H9 (cell line): ENCODE results near the gene FAM217A. TPM values are rescaled to one million over a fixed set of nuclear protein-coding genes. Genes with fewer than 3 reads are reported as not detected.

Source experiments
- DNase-seq: peaks from one replicate; pipeline ENCODE4 v3.0.0-alpha.2; 2017
- H2AFZ ChIP-seq: one replicate; pipeline ENCODE4 v1.6.1; 2013; ENCODE audit warnings: mild to moderate bottlenecking, low read length, control low read depth, moderate library complexity
- H2AK5ac ChIP-seq: 2 replicates; pipeline ENCODE4 v1.6.1; 2013; ENCODE audit warnings: low read length, control low read depth, mixed read lengths; ENCODE audit not compliant: insufficient read length
- H2BK120ac ChIP-seq: one replicate; pipeline ENCODE4 v1.6.1; 2013; ENCODE audit warnings: low read depth, mild to moderate bottlenecking, low read length, control low read depth, inconsistent platforms; ENCODE audit not compliant: poor library complexity, severe bottlenecking
- H2BK12ac ChIP-seq: 2 replicates; pipeline ENCODE4 v1.6.1; 2013; ENCODE audit warnings: low read length, control low read depth, mixed read lengths, low read depth; ENCODE audit not compliant: insufficient read length
- H2BK15ac ChIP-seq: 2 replicates; pipeline ENCODE4 v1.6.1; 2013; ENCODE audit warnings: low read depth, low read length, control low read depth
- H2BK20ac ChIP-seq: one replicate; pipeline ENCODE4 v1.6.1; 2013; ENCODE audit warnings: low read depth, mild to moderate bottlenecking, low read length, control low read depth, inconsistent platforms; ENCODE audit not compliant: poor library complexity, severe bottlenecking
- H2BK5ac ChIP-seq: 2 replicates; pipeline ENCODE4 v1.6.1; 2013; ENCODE audit warnings: low read length, control low read depth, mixed read lengths; ENCODE audit not compliant: insufficient read length
- H3K14ac ChIP-seq: 2 replicates; pipeline ENCODE4 v1.6.1; 2013; ENCODE audit warnings: low read length, control low read depth; ENCODE audit not compliant: insufficient read depth
- H3K18ac ChIP-seq: 2 replicates; pipeline ENCODE4 v1.6.1; 2013; ENCODE audit warnings: low read depth, mild to moderate bottlenecking, mixed read lengths, low read length, control low read depth; ENCODE audit not compliant: insufficient read length
- H3K23ac ChIP-seq: 2 replicates; pipeline ENCODE4 v1.6.1; 2013; ENCODE audit warnings: low read length, control low read depth, mixed read lengths, low read depth; ENCODE audit not compliant: insufficient read length
- H3K23me2 ChIP-seq: 2 replicates; pipeline ENCODE4 v1.6.1; 2013; ENCODE audit warnings: low read depth, mild to moderate bottlenecking, mixed read lengths, low read length, control low read depth; ENCODE audit not compliant: insufficient read length, poor library complexity, severe bottlenecking
- H3K27ac ChIP-seq: 2 replicates; pipeline ENCODE4 v1.5.1; 2013; ENCODE audit warnings: low read length, control low read depth, mixed read lengths, low read depth; ENCODE audit not compliant: insufficient read length
- H3K27me3 ChIP-seq: 2 replicates; pipeline ENCODE4 v1.6.1; 2013; ENCODE audit warnings: low read length, control low read depth, inconsistent platforms; ENCODE audit not compliant: insufficient read depth
- H3K4ac ChIP-seq: 2 replicates; pipeline ENCODE4 v1.6.1; 2013; ENCODE audit warnings: low read depth, mild to moderate bottlenecking, control low read depth, inconsistent platforms, low read length, moderate library complexity
- H3K4me1 ChIP-seq: 2 replicates; pipeline ENCODE4 v1.6.1; 2013; ENCODE audit warnings: low read length, control low read depth, inconsistent platforms; ENCODE audit not compliant: insufficient read depth
- H3K4me2 ChIP-seq: 2 replicates; pipeline ENCODE4 v1.6.1; 2013; ENCODE audit warnings: low read length, control low read depth, mixed read lengths; ENCODE audit not compliant: insufficient read length, insufficient read depth
- H3K56ac ChIP-seq: 2 replicates; pipeline ENCODE4 v1.6.1; 2013; ENCODE audit warnings: low read depth, mild to moderate bottlenecking, mixed read lengths, low read length, control low read depth; ENCODE audit not compliant: insufficient read length
- H3K79me1 ChIP-seq: 2 replicates; pipeline ENCODE4 v1.6.1; 2013; ENCODE audit warnings: low read depth, mild to moderate bottlenecking, moderate library complexity, low read length, control low read depth, inconsistent platforms; ENCODE audit not compliant: insufficient read depth, poor library complexity, severe bottlenecking
- H3K79me2 ChIP-seq: 2 replicates; pipeline ENCODE4 v1.6.1; 2013; ENCODE audit warnings: low read length, control low read depth, inconsistent platforms; ENCODE audit not compliant: insufficient read depth
- H3K9ac ChIP-seq: 2 replicates; pipeline ENCODE4 v1.6.1; 2013; ENCODE audit warnings: low read length, control low read depth, mixed read lengths; ENCODE audit not compliant: insufficient read length; ENCODE audit errors: extremely low read depth
- H3K9me3 ChIP-seq: one replicate; pipeline ENCODE4 v1.6.1; 2013; ENCODE audit warnings: low read depth, low read length, inconsistent platforms; ENCODE audit not compliant: control insufficient read depth
- H3T11ph ChIP-seq: one replicate; pipeline ENCODE4 v1.6.1; 2013; ENCODE audit warnings: mild to moderate bottlenecking, low read length, control low read depth, inconsistent platforms
- H4K20me1 ChIP-seq: one replicate; pipeline ENCODE4 v1.6.1; 2013; ENCODE audit not compliant: control insufficient read depth, insufficient read length, insufficient read depth
- H4K5ac ChIP-seq: 2 replicates; pipeline ENCODE4 v1.6.1; 2013; ENCODE audit warnings: low read depth, mild to moderate bottlenecking, mixed read lengths, low read length, control low read depth; ENCODE audit not compliant: insufficient read length
- H4K8ac ChIP-seq: replicated peaks from 2 replicates; pipeline ENCODE4 v1.6.1; 2013; ENCODE audit warnings: low read length, control low read depth, mixed read lengths, low read depth; ENCODE audit not compliant: insufficient read length
- H4K91ac ChIP-seq: 2 replicates; pipeline ENCODE4 v1.6.1; 2013; ENCODE audit warnings: low read depth, mild to moderate bottlenecking, moderate library complexity, mixed read lengths, low read length, control low read depth; ENCODE audit not compliant: insufficient read length
- H3K27ac Mint-ChIP-seq, 3 experiments: 2 replicates in 2 of 3; 3 replicates in 1 of 3; pipeline ENCODE4 v1.8.0; 2020 to 2021; ENCODE audit warnings: mixed read lengths in 3 of 3, mild to moderate bottlenecking in 1 of 3, moderate library complexity in 1 of 3
- H3K27me3 Mint-ChIP-seq: 2 replicates; pipeline ENCODE4 v1.8.0; 2021; ENCODE audit warnings: low read depth, mild to moderate bottlenecking, moderate library complexity, mixed read lengths
- H3K36me3 Mint-ChIP-seq, 3 experiments: 2 replicates in 2 of 3; 3 replicates in 1 of 3; pipeline ENCODE4 v1.8.0; 2020 to 2021; ENCODE audit warnings: low read depth in 3 of 3, mixed read lengths in 3 of 3; ENCODE audit not compliant: insufficient read depth in 1 of 3
- H3K4me1 Mint-ChIP-seq, 2 experiments: 2 replicates each; pipeline ENCODE4 v1.8.0; 2020; ENCODE audit warnings: mixed read lengths in 2 of 2
- H3K4me3 Mint-ChIP-seq, 2 experiments: 2 replicates in 1 of 2; 3 replicates in 1 of 2; pipeline ENCODE4 v1.8.0; 2020 to 2021; ENCODE audit warnings: mild to moderate bottlenecking in 2 of 2, mixed read lengths in 2 of 2, moderate library complexity in 1 of 2
- H3K9me3 Mint-ChIP-seq, 2 experiments: 2 replicates in 1 of 2; 3 replicates in 1 of 2; pipeline ENCODE4 v1.8.0; 2020; ENCODE audit warnings: mild to moderate bottlenecking in 2 of 2, mixed read lengths in 2 of 2, moderate library complexity in 1 of 2
- CTCF ChIP-seq: fragments of 200-600 bp; sonication (generic); conservative IDR thresholded peaks from 3 replicates; pipeline ENCODE4 v1.8.0; 2021; ENCODE audit warnings: antibody characterized with exemption, mild to moderate bottlenecking
- WGBS: extraction: QIAGEN DNeasy Blood & Tissue Kit; methylation state at CpG from one replicate; pipeline ENCODE4 v1.1.7; 2013; ENCODE audit warnings: missing lambda C conversion rate, low lambda C conversion rate, mixed read lengths; ENCODE audit not compliant: insufficient read length; ENCODE audit errors: extremely low coverage; 5-methylcytosine and 5-hydroxymethylcytosine counted together
- total RNA-seq: library from RNA; stranded (reverse); gene quantifications from 2 replicates; pipeline ENCODE4 v1.2.1, GENCODE V29; 2021

The FAM217A gene
- total RNA-seq, 1 experiment from 2014 or later = not detected

- H3K4me1 ChIP-seq = no peaks in the 10 kb centered on the region
- DNase-seq = no peak
- WGBS = no CpG with 5 or more reads among the region's 3 CpGs
- H2BK5ac ChIP-seq = no peak overlapping the region
- no peaks in the 10 kb centered on the region; a peak in 1 of 5 replicates for H3K9me3 Mint-ChIP-seq
- H3K56ac ChIP-seq = no peak overlapping the region
- no peak overlapping the region for H2BK12ac ChIP-seq
- H4K91ac ChIP-seq = no peak overlapping the region
- no peak for TF ChIP-seq CTCF
- no peak overlapping the region for H4K5ac ChIP-seq
- H3T11ph ChIP-seq = no peak overlapping the region
- no peaks in the 10 kb centered on the region for H3K79me1 ChIP-seq
- no peak overlapping the region for H2BK15ac ChIP-seq
- no peak overlapping the region for H2AK5ac ChIP-seq
- H3K23me2 ChIP-seq = no peaks in the 10 kb centered on the region
- H3K4ac ChIP-seq = no peak overlapping the region
- H3K27me3 ChIP-seq = no peaks in the 10 kb centered on the region
- no peak overlapping the region for H2BK20ac ChIP-seq
- peaks cover 5 to 6% of the 10 kb centered on the region in 2 experiments; a peak in 3 of 4 replicates for H3K4me1 Mint-ChIP-seq
- no peaks in the 10 kb centered on the region; the same call in 1 of the 2 replicates for H3K27me3 Mint-ChIP-seq
- no peaks in the 10 kb centered on the region for H3K9me3 ChIP-seq
- no peak overlapping the region for H3K27ac ChIP-seq
- H3K9ac ChIP-seq = no peak overlapping the region
- no peaks in the 10 kb centered on the region for H3K79me2 ChIP-seq
- H3K36me3 Mint-ChIP-seq = no peaks in the 10 kb centered on the region
- no peak overlapping the region; a peak in 1 of 7 replicates for H3K27ac Mint-ChIP-seq
- H4K8ac ChIP-seq = no peak overlapping the region
- H3K4me3 Mint-ChIP-seq = no peak overlapping the region
- no peak overlapping the region for H3K23ac ChIP-seq
- no peak overlapping the region for H2BK120ac ChIP-seq
- no peaks in the 10 kb centered on the region for H4K20me1 ChIP-seq
- no peak overlapping the region for H3K18ac ChIP-seq
- H3K4me2 ChIP-seq = no peak overlapping the region
- H3K14ac ChIP-seq = no peak overlapping the region
- no peak overlapping the region for H2AFZ ChIP-seq
Observed at GRCh38 chr6:4101298-4101697, 22.4 kb upstream of the FAM217A start.
